HepG2 (cell line): ENCODE measurements around the gene ENGASE. TPM values are rescaled to one million over a fixed set of nuclear protein-coding genes. Genes with fewer than 3 reads are reported as not detected.

Source experiments
- ATAC-seq: fragments of 200-7000 bp; cut with Tn5 transposase; 3 replicates; pipeline ENCODE4 v1.9.1; 2020; ENCODE audit warnings: mild to moderate bottlenecking, moderate library complexity
- BruUV-seq: library from RNA; stranded (reverse); fragments of 400-500 nt; replicated peaks from 2 replicates; lab custom pipeline; 2021; lab: Mats Ljungman, UMichigan
- CTCF ChIA-PET: fragments of 300-600 bp; formaldehyde crosslinking; extraction: SDS; loops from one replicate; lab custom pipeline; 2021; ENCODE audit warnings: low total read pairs, inconsistent platforms, low intra/inter-chr PET ratio; lab: Yijun Ruan, JAX
- POLR2A ChIA-PET: fragments of 350-600 bp; sonication (Branson Sonifier 250); formaldehyde crosslinking; loops from one replicate; lab custom pipeline; 2020; ENCODE audit warnings: antibody characterized with exemption, inconsistent platforms; lab: Yijun Ruan, JAX
- DNase-seq: peaks from one replicate; pipeline ENCODE4 v3.0.0-alpha.2; 2015; ENCODE audit warnings: low spot score
- FAIRE-seq: peaks from 3 replicates; lab custom pipeline; 2011; peaks lifted over from hg19 to GRCh38; lab: Jason Lieb, UNC
- H2AFZ ChIP-seq: one replicate; pipeline ENCODE4 v1.6.1; 2011; ENCODE audit warnings: low read length, inconsistent platforms
- H3K27ac ChIP-seq: fragments of 300-600 bp; 3 replicates; pipeline ENCODE4 v1.8.0; 2011; ENCODE audit warnings: mixed run types, mild to moderate bottlenecking, mixed read lengths, low read length, inconsistent platforms; ENCODE audit not compliant: insufficient read depth; ENCODE audit errors: extremely low read length
- H3K27me3 ChIP-seq, 2 experiments: fragments of 200-600 bp in 1 of 2; 2 replicates in 1 of 2; 3 replicates in 1 of 2; pipeline versions ENCODE4 v1.6.0 to v1.8.0; 2011; ENCODE audit warnings: low read length in 2 of 2, mild to moderate bottlenecking in 2 of 2, moderate library complexity in 2 of 2, inconsistent platforms in 1 of 2; ENCODE audit not compliant: insufficient read depth in 2 of 2, control insufficient read depth in 1 of 2
- H3K36me3 ChIP-seq, 2 experiments: fragments of 200-600 bp in 1 of 2; replicated peaks in 1 of 2; 2 replicates in 1 of 2; 3 replicates in 1 of 2; pipeline versions ENCODE4 v1.5.1 to v1.8.0; 2011; ENCODE audit warnings: low read length in 2 of 2, inconsistent platforms in 1 of 2; ENCODE audit not compliant: insufficient read depth in 2 of 2, control insufficient read depth in 1 of 2
- H3K4me1 ChIP-seq: 2 replicates; pipeline ENCODE4 v1.5.1; 2012; ENCODE audit warnings: low read length, inconsistent platforms; ENCODE audit not compliant: insufficient read depth
- H3K4me2 ChIP-seq: 2 replicates; pipeline ENCODE4 v1.6.0; 2011; ENCODE audit warnings: low read depth, low read length, inconsistent platforms
- H3K4me3 ChIP-seq, 3 experiments: fragments of 200-600 bp in 1 of 3; sonication (generic), shearing (Covaris generic) in 1 of 3; replicated peaks in 1 of 3; 2 replicates each; pipeline ENCODE4 v1.5.1; 2011 to 2016; ENCODE audit warnings: low read length in 3 of 3, inconsistent platforms in 2 of 3, low read depth in 2 of 3, mild to moderate bottlenecking in 2 of 3, control low read depth in 1 of 3, mixed read lengths in 1 of 3; ENCODE audit not compliant: insufficient read depth in 1 of 3
- H3K79me2 ChIP-seq: one replicate; pipeline ENCODE4 v1.6.1; 2011; ENCODE audit warnings: low read length, inconsistent platforms; ENCODE audit not compliant: insufficient read depth
- H3K9ac ChIP-seq: 2 replicates; pipeline ENCODE4 v1.6.0; 2011; ENCODE audit warnings: mild to moderate bottlenecking, low read depth, low read length, inconsistent platforms; ENCODE audit not compliant: insufficient read depth
- H3K9me3 ChIP-seq: 2 replicates; pipeline ENCODE4 v1.5.1; 2012; ENCODE audit warnings: mild to moderate bottlenecking, low read length
- H4K20me1 ChIP-seq: 2 replicates; pipeline ENCODE4 v1.6.0; 2011; ENCODE audit warnings: inconsistent platforms, mild to moderate bottlenecking, low read length, moderate library complexity; ENCODE audit not compliant: insufficient read depth
- AKAP8 ChIP-seq: sonication (generic); formaldehyde crosslinking; IDR thresholded peaks from 2 replicates; pipeline ENCODE4 v1.5.1; 2020; ENCODE audit warnings: mild to moderate bottlenecking, missing genetic modification reagents
- CBX1 ChIP-seq: IDR thresholded peaks from one replicate; pipeline ENCODE4 v1.6.1; 2016; ENCODE audit warnings: antibody characterized with exemption, low read depth
- MTA1 ChIP-seq: sonication (generic); formaldehyde crosslinking; IDR thresholded peaks from 2 replicates; pipeline ENCODE4 v1.4.0; 2020; ENCODE audit warnings: missing genetic modification reagents, mild to moderate bottlenecking, borderline replicate concordance
- PLRG1 ChIP-seq: fragments of 450-650 bp; conservative IDR thresholded peaks from 2 replicates; pipeline ENCODE4 v1.6.1; 2016
- REST ChIP-seq, 2 experiments: IDR thresholded peaks; 2 replicates each; pipeline ENCODE4 v1.6.1; 2011 to 2012; ENCODE audit warnings: low read length in 2 of 2, borderline replicate concordance in 1 of 2, low read depth in 1 of 2, mild to moderate bottlenecking in 1 of 2, moderate library complexity in 1 of 2
- SAFB2 ChIP-seq: sonication (generic); formaldehyde crosslinking; IDR thresholded peaks from 2 replicates; pipeline ENCODE4 v1.5.1; 2020; ENCODE audit warnings: missing genetic modification reagents, low read depth, mild to moderate bottlenecking, borderline replicate concordance
- SIN3B ChIP-seq: fragments of 150-350 bp; IDR thresholded peaks from 2 replicates; pipeline ENCODE4 v1.6.1; 2014; ENCODE audit warnings: low read length
- SRSF4 ChIP-seq: fragments of 200-400 bp; formaldehyde crosslinking; IDR thresholded peaks from one replicate; pipeline ENCODE4 v1.6.1; 2018; ENCODE audit warnings: mild to moderate bottlenecking, low read depth, low read length, moderate library complexity; ENCODE audit not compliant: poor library complexity, severe bottlenecking
- YEATS2 ChIP-seq: sonication (generic); formaldehyde crosslinking; IDR thresholded peaks from 2 replicates; pipeline ENCODE4 v1.4.0; 2020; ENCODE audit warnings: missing genetic modification reagents, borderline replicate concordance
- ZBTB3 ChIP-seq: sonication (generic); formaldehyde crosslinking; IDR thresholded peaks from 2 replicates; pipeline ENCODE4 v1.4.0; 2020; ENCODE audit warnings: low read depth, mild to moderate bottlenecking, moderate library complexity, missing genetic modification reagents, borderline replicate concordance
- ZNF333 ChIP-seq: sonication (generic); formaldehyde crosslinking; IDR thresholded peaks from 2 replicates; pipeline ENCODE4 v1.4.0; 2020; ENCODE audit warnings: mild to moderate bottlenecking, missing genetic modification reagents, borderline replicate concordance
- ZNF550 ChIP-seq: sonication (generic); formaldehyde crosslinking; IDR thresholded peaks from 2 replicates; pipeline ENCODE4 v1.4.0; 2020; ENCODE audit warnings: mild to moderate bottlenecking, missing genetic modification reagents, borderline replicate concordance
- ZNF564 ChIP-seq: sonication (generic); formaldehyde crosslinking; IDR thresholded peaks from 2 replicates; pipeline ENCODE4 v1.8.1; 2023; ENCODE audit warnings: mild to moderate bottlenecking, missing genetic modification reagents
- ZNF777 ChIP-seq: sonication (generic); formaldehyde crosslinking; IDR thresholded peaks from 2 replicates; pipeline ENCODE4 v1.4.0; 2020; ENCODE audit warnings: missing genetic modification reagents
- ZNF781 ChIP-seq: sonication (generic); formaldehyde crosslinking; IDR thresholded peaks from 2 replicates; pipeline ENCODE4 v1.5.1; 2020; ENCODE audit warnings: borderline replicate concordance, mild to moderate bottlenecking, missing genetic modification reagents; ENCODE audit errors: not compliant biosample characterization
- WGBS: methylation state at CpG from one replicate; pipeline ENCODE4 v1.1.6; 2017; ENCODE audit warnings: low lambda C conversion rate; 5-methylcytosine and 5-hydroxymethylcytosine counted together
- in situ Hi-C: cut with HindIII; loops from 2 replicates; pipeline ENCODE4 v1.10.0; 2017; ENCODE audit warnings: low pct_unique_long_range_greater_than_20kb; ENCODE audit not compliant: extremely low pct_ligation_motif_present
- intact Hi-C: fragments of 100-400 bp; cut with micrococcal nuclease; formaldehyde crosslinking; loops from one replicate; pipeline ENCODE4 v1.10.0; 2022; ENCODE audit not compliant: unreplicated experiment
- polyA plus RNA-seq, 8 experiments: library from polyadenylated mRNA; depleted of rRNA in 3 of 8; stranded (reverse) in 7 of 8; unstranded in 1 of 8; fragments of >200 nt; fragmentation: Illumina TruSeq in 4 of 8; extraction: Trizol in 4 of 8; gene quantifications; 2 replicates each; pipeline versions ENCODE4 v1.2.1 to v1.2.3, GENCODE V29; 2011 to 2016; ENCODE audit warnings: low read depth in 4 of 8, missing spikeins in 1 of 8, mixed read lengths in 1 of 8; ENCODE audit not compliant: insufficient read depth in 1 of 8
- total RNA-seq, 5 experiments: library from RNA; depleted of rRNA; stranded (reverse); fragments of >200 nt; fragmentation: Illumina TruSeq; extraction: Trizol; gene quantifications; 2 replicates each; pipeline ENCODE4 v1.2.3, GENCODE V29; 2016; ENCODE audit warnings: low read depth in 1 of 5
- TF ChIP-seq, protein P1 (sequence below): sonication (generic); formaldehyde crosslinking; IDR thresholded peaks from 2 replicates; pipeline ENCODE4 v1.5.0; 2020; ENCODE audit warnings: missing genetic modification reagents

The ENGASE gene
- total and polyA plus RNA-seq, 2 of the 13 experiments (the other 11 are each of a cell fraction or from before 2014, with no cell fraction given) = 10.6 to 18.1 TPM

- TF ChIP-seq REST (IDR thresholded peaks at IDR 0.05; ENCODE audit: borderline replicate concordance in 1 of 2, low read depth in 1 of 2, low read length in 2 of 2) = no peak
- TF ChIP-seq, all 625 proteins: peak for 6
Observed at GRCh38 chr17:79089720-79090442, 15.3 kb downstream of the ENGASE start (continued).

GRCh38 chr17:79090443-79091225 is 16.0 kb downstream of the ENGASE start:
- Histone ChIP-seq H3K4me2 (0 out of 2 replicates have a peak overlapping the region, but pooled peaks have one; percentile 4), H3K79me2 (no peaks in the 10 kb centered on the region), H3K27ac (no peak overlapping the region), H3K9ac (no peak overlapping the region), H3K4me1 (no peaks in the 10 kb centered on the region), H2AFZ (no peak overlapping the region), H3K36me3 (peaks cover 0 to 2% of the 10 kb centered on the region in 2 experiments; a peak in 2 of 5 replicates), H3K4me3 (no peak overlapping the region), H3K27me3 (peaks cover 20 to 51% of the 10 kb centered on the region in 2 experiments), H4K20me1 (peaks cover 11% of the 10 kb centered on the region; the same call in 1 of the 2 replicates), H3K9me3 (no peaks in the 10 kb centered on the region)
- BruUV-seq = no TSS peak
- in situ Hi-C loops (no loop called here), intact Hi-C loops (no loop called here)
- FAIRE-seq (no peak), DNase-seq (peak; percentile 28), ATAC-seq (peak; percentile 77)
- ChIA-PET CTCF (no interaction called here), POLR2A (no interaction called here)
- 16% methylated on average over 32 of the region's 32 CpGs for WGBS
- TF ChIP-seq CBX1 = no peak
- TF ChIP-seq ZBTB3 (CRISPR knock-in tag) = no peak
- no peak for TF ChIP-seq SRSF4
- TF ChIP-seq ZNF564 (CRISPR knock-in tag) = no peak
- no peak for TF ChIP-seq ZNF550 (CRISPR knock-in tag)
- TF ChIP-seq ZNF781 (CRISPR knock-in tag) = no peak
- no peak for TF ChIP-seq ZNF333
- no peak for TF ChIP-seq YEATS2 (CRISPR knock-in tag)
- 0 out of 2 replicates have a peak, but pooled peaks have one; percentile 10 for TF ChIP-seq AKAP8
- no peak for TF ChIP-seq PLRG1
- TF ChIP-seq SAFB2 (CRISPR knock-in tag) = no peak
- TF ChIP-seq SIN3B = no peak
- TF ChIP-seq, protein P1, sequence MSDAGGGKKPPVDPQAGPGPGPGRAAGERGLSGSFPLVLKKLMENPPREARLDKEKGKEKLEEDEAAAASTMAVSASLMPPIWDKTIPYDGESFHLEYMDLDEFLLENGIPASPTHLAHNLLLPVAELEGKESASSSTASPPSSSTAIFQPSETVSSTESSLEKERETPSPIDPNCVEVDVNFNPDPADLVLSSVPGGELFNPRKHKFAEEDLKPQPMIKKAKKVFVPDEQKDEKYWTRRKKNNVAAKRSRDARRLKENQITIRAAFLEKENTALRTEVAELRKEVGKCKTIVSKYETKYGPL (CRISPR knock-in tag) = no peak
- 0 out of 2 replicates have a peak, but pooled peaks have one; percentile 22 for TF ChIP-seq ZNF777 (CRISPR knock-in tag)
- TF ChIP-seq MTA1 (CRISPR knock-in tag) = no peak
